ENCODE measurements around the gene CDH5.

CDH5 gene

DNA sequence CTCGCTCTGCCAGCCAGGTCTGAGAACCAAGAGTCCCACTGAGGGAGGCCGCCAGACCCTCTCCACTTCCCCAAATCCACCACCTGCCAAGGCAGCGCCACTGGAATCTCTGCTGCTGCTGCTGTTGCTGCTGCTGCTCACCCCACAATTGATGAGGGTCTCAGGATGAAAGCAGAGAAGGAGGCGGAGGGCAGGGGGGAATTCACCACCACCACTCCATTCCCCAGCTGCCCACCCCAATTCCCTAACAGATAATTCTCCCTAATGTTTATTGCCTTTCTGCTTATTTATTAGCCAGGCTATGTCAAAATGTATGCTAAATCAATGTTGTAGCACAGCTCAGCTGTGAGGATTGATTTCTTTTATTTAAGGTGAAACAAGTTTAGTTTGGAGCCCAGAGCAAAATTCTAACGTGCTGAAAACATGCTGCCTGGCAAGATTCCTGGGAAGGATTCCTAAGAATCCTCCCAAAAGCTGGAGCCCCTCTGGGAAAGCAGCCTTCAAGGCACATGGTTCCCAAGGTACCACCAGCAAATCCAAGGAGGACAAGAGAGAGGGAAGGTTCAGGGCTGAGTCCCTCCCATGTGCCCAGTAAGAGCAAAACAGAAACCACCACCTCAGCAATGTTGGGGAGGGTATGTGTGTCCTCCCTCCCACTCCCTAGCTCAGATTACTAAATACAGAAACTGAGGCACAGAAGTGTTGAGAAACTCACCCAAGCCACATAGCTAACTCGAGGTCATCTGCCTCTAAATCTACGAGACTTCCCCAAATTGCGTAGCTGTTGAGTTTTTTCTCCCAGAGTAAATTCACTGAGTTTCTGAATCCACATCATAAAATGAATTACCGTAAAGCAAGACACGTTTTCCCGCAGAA, 12.2 kb upstream of the CDH5 start:
- no peak for DNase-seq

DNA sequence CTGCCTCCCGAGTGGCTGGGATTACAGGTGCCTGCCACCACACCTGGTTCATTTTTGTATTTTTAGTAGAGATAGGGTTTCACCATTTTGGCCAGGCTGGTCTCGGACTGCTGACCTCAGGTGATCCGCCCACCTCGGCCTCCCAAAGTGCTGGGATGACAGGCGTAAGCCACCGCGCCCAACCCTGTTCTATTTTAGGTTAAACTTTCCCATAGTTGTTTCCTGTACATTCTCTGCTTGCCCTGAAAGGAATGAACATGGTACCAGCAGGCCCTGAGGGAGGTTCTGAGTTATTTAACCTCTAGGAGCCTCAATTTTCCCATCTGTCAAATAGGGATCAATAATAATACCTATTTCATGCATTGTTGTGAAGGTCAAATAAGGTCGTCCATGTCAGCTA, 11.0 kb upstream of the CDH5 start:
- DNase-seq, result no peak

DNA sequence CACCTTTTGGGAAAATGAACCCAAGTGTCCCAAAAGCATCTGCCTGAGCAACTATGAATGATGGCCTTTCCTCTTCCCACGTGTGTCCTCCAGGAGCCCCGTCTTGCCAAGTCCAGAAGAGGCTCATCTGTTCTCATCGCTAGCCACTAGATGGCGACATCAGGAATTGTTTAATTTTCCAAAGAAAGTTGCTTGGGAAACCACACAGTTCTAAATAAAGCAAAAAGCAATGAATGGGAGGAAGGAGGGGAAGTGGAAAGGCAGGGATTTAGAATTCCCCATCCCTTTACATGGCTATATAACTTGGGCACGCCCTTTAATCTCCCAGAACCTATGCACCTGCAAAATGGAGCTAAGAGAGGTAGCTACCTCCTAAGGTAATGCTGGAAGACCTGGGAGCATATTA, 9.0 kb upstream of the CDH5 start:
- peak; percentile 44 for DNase-seq

GRCh38 chr16:66358231-66358630, 8.3 kb upstream of the CDH5 start:
- no peak for DNase-seq

DNA sequence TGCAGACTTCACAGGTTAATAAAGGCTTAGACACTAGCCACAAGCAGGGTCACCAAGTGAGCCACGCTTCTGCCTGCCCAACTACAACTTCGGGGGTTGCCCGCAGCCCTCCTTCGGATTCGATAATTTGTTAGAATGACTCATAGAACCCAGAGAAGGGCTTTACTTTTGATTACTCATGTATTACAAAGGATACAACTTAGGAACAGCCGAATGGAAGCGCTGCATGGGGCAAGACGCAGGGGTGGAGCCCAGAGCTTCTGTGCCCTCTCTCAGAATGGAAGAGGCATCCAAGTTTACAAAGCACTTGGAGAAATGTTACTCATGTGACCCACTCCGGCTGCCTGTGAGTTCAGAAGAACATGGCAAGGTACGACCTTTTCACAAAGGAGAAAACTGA, 7.5 kb upstream of the CDH5 start:
- no peak for DNase-seq

DNA sequence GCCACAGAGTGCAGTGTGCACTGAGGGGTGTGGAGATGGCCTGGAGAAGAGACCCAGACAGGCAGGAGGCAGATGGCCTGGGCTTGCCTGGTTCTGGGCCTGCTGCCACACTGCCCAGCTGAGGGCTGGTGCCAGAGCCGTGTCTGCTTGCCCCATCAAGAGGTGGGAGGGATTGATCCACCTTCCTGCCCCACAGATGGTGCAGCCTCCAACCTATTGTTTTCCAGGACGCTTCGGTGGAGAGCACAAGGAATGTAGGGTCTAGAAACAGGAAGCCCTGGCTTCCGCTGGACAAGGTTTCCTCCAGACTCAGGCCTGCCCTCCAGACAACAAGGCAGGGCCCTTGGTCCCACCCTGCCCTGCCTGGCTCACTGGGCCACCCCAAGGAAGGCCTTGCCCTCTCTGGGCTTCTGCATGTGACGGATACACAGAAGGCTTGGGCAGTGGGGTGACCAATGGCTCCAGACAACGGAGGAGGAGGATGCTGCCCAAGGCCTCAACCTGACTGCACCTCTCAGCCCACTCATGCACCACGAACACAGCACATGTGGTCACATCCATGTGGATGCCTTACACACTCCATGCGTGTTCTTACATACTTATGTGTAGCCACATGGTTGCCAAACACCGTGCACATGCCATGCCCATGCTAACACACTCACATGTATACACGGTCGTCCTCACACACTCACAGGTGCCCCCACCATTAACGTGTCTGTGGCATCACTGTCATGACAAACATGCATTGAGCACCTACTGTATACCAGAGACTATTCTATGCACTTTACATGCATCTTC, 6.5 kb upstream of the CDH5 start:
- no peak for DNase-seq

GRCh38 chr16:66360624-66361324, 5.7 kb upstream of the CDH5 start:
- DNase-seq, result no peak

DNA sequence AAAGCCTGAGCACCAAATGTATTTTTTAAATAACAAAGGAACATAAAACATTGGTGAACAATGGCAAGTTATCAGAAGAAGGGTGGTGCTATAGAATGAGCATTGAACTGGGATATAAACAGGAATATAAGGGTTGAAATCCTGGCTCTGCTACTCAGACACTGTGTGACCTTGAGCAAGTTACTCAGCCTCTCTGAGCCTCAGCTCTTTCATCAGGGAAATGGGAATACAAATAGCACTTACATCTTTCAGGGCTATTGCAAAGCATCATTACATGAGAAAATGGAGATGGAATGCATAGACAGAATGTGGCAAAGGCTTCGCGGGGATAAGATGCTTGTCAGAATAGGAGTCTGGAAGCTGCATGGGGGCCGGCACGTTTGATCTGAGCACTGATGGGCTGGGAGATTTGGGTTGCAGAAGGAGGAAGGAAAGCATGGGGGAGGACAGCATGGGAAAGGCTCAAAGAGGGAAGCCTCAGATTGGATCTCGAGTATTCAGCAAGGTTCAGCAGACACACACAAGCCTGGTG, 4.8 kb upstream of the CDH5 start:
- no peak for DNase-seq

DNA sequence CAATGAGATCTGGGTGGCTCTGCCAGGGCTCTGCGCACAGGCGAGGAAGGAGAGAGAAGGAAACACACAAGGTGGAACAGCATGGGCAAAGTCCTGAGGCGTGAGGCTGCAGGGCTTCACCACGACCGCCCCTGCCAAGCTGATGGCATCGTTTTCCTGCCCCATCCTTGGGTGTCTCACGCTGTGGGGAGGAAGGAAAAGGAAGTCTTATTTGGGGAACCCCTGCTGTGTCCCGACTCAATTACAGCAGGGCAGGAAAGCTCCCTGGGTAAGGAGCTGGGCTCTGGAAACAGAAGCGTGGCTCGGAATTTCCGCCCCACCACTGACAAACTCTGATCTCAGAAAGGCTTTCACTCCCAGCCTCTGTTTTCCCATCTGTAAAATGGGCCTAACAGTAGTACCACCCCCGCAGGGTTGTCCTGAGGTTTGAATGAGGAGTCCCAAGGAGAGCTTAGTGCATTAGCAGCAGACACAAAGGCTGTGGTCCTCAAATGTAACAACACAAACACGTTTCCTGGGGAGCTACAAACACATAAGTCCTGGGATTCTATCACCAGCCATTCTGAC, 3.2 kb upstream of the CDH5 start:
- no peak for DNase-seq

GRCh38 chr16:66364117-66364958, 2.2 kb upstream of the CDH5 start:
- DNase-seq, result no peak

DNA sequence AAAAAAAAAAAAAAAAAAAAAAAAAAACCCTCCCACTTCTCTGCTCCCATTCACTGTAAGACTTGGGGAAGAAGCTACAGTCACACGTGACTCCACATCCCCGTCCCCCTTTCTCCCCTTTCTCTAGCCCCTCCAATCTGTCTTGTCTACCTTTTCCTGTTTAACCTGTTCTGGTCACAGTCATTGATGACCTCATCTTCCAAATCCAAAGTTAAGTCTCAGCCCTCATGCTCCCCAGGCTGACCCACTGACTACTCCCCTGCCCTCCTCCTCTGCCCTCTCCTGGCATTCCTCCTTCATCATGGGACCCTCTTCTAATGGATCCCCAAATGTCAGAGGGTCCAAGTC, 1.6 kb upstream of the CDH5 start:
- DNase-seq, result no peak

DNA sequence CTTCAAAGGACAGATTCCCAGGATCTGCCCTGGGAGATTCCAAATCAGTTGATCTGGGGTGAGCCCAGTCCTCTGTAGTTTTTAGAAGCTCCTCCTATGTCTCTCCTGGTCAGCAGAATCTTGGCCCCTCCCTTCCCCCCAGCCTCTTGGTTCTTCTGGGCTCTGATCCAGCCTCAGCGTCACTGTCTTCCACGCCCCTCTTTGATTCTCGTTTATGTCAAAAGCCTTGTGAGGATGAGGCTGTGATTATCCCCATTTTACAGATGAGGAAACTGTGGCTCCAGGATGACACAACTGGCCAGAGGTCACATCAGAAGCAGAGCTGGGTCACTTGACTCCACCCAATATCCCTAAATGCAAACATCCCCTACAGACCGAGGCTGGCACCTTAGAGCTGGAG, 840 bp upstream of the CDH5 start:
- DNase-seq, result no peak

- DNase-seq, result no peak
Measured at GRCh38 chr16:66367968-66368891, 1.7 kb downstream of the CDH5 start.

DNA sequence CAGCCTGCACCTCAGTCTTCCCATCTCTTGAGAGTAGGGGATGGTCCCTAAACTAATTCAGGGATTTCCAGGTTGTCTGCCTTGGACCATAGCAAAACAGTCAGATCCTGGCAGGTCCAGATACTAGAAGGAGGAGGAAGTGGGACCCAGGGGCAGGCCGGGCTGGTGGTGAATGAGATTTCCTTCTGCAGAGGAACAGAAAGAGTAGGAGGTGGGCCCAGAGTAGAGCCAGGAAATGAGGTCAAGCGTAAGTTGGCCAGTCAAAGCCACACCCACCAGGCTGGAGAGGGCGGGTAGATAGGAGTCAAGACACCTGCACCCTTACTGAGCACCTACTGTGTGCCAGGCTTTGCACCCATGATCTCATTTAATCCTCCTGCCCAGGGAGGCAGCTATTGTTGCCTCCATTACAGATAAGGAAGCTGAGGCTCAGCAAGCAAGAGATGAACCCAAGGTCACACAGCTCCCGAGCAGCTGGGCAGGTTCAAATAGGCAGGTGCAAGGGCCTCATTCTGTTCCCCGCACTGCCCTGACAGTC, 2.6 kb downstream of the CDH5 start:
- no peak for DNase-seq

- DNase-seq, result no peak
Measured at GRCh38 chr16:66370786-66371684, 4.5 kb downstream of the CDH5 start.

DNA sequence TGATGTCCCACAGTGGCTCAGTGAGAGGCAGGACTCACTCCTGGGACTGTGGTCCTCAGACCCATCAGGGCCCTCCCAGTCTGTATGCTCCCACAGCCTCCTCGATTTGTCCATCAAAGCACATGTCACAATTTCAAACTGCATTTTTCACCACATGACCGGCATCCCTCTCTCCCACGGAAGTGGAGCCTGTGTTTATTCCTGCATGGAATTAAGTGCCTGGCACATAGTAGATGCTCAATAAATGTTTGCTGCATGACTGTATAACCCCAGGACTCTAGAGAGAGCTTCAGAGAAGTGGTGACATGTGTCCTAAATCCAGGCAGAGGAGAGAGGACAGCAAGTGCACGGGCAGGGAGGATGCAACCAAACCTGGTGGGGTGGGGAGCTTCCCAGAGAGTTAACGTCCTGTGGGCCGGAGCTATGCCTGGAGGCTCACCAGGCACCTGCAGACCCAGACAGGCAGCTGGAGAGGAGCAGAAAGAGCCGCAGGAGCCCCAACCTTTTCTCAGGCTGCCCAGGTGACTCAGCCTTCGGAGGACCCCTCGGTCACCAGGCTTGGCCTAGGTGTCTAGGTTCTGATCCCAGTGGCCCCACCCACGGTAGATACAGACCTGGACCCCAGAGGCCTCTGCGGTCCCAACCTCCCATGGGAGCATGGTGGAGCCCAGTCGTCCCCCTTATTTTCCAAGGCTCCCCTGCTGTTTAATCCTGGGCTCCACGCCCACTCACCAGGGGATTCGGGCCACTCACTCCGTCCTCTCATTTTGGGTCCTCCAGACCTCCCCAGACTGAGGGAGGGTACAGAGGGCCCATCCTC, 5.8 kb downstream of the CDH5 start:
- DNase-seq, result no peak

DNA sequence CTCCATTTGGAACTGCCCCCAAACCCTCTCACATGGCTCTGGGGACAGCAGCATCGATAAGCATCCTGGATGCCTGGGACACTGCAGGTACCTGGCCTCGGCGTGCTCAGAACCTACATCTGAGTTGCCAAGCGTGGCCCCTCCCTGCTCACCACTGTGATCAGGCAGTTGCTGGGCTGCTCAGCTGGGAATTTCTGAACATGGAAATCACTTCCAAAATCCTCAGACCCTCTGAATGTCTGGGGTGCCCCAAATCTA, 6.3 kb downstream of the CDH5 start:
- DNase-seq, result no peak

DNA sequence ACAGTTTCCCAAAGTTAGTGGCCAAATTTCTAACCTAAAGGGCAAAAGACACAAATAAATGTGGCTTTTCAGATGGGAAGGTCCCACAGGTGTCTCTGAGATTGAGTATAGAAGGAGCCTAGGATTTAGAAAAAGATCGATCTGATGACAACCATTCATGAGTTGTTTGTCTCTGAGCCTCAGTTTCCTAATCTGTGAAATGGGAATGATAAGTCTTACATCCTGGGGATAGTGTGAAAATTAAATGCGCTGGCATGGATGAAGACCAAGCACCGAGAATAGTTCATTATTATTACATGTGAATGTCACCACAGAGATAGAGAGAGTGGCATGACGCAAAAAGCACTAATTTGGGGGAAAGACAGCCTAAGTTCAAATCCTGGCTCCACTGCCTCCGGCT, 7.2 kb downstream of the CDH5 start:
- no peak for DNase-seq

GRCh38 chr16:66374176-66374575, 7.7 kb downstream of the CDH5 start:
- DNase-seq, result no peak
